OCI-LY3 (cell line): ENCODE measurements around the gene RNU7-1.

ENCODE experiments used
- H2AFZ ChIP-seq: fragments of 200-600, 300-600 bp; shearing (Covaris generic); 2 replicates; pipeline ENCODE4 v1.6.0; 2014; ENCODE audit warnings: antibody characterized with exemption, low read depth, low read length
- H3K27ac ChIP-seq: fragments of 200-600, 300-600 bp; sonication (generic); 2 replicates; pipeline ENCODE4 v1.5.1; 2014; ENCODE audit warnings: mild to moderate bottlenecking, low read length, moderate library complexity, mixed read lengths
- H3K27me3 ChIP-seq: fragments of 200-600, 300-600 bp; sonication (generic); 2 replicates; pipeline ENCODE4 v1.6.1; 2014; ENCODE audit warnings: low read depth, low read length, mixed read lengths
- H3K36me3 ChIP-seq: fragments of 200-600, 300-600 bp; sonication (generic); replicated peaks from 2 replicates; pipeline ENCODE3; 2014; ENCODE audit warnings: low read depth, low read length, mixed read lengths
- H3K4me1 ChIP-seq: fragments of 300-600, 200-600 bp; sonication (generic); 2 replicates; pipeline ENCODE4 v1.6.1; 2014; ENCODE audit warnings: low read length, mixed read lengths
- H3K4me2 ChIP-seq: fragments of 200-600, 300-600 bp; sonication (generic); 2 replicates; pipeline ENCODE4 v1.6.1; 2014; ENCODE audit warnings: low read length, mixed read lengths
- H3K4me3 ChIP-seq: fragments of 300-600, 200-600 bp; sonication (generic); 2 replicates; pipeline ENCODE4 v1.5.1; 2014; ENCODE audit warnings: antibody characterized with exemption, mild to moderate bottlenecking, low read length, moderate library complexity
- H3K79me2 ChIP-seq: fragments of 300-600, 200-600 bp; shearing (Covaris generic); 2 replicates; pipeline ENCODE4 v1.6.1; 2014; ENCODE audit warnings: mild to moderate bottlenecking, low read length, mixed read lengths
- H3K9ac ChIP-seq: fragments of 300-600, 200-600 bp; shearing (Covaris generic); 2 replicates; pipeline ENCODE4 v1.6.0; 2014; ENCODE audit warnings: mild to moderate bottlenecking, low read length, moderate library complexity
- H3K9me3 ChIP-seq: fragments of 200-600, 300-600 bp; shearing (Covaris generic); 2 replicates; pipeline ENCODE4 v1.6.1; 2014; ENCODE audit warnings: low read length, mixed read lengths; ENCODE audit not compliant: insufficient read depth
- H4K20me1 ChIP-seq: fragments of 200-600, 300-600 bp; sonication (generic); 2 replicates; pipeline ENCODE4 v1.6.1; 2016; ENCODE audit warnings: low read length, mixed read lengths; ENCODE audit not compliant: insufficient read depth
- EZH2phosphoT487 ChIP-seq: fragments of 200-600 bp; shearing (Covaris generic); IDR thresholded peaks from 2 replicates; pipeline ENCODE4 v1.6.1; 2018; ENCODE audit warnings: antibody characterized with exemption, mixed run types, low read depth
- TF ChIP-seq, protein P1 (sequence below): fragments of 200-600, 300-600 bp; sonication (generic); IDR thresholded peaks from 2 replicates; pipeline ENCODE4 v1.5.1; 2014; ENCODE audit warnings: antibody characterized with exemption, low read length, low read depth

RNU7-1 gene

DNA sequence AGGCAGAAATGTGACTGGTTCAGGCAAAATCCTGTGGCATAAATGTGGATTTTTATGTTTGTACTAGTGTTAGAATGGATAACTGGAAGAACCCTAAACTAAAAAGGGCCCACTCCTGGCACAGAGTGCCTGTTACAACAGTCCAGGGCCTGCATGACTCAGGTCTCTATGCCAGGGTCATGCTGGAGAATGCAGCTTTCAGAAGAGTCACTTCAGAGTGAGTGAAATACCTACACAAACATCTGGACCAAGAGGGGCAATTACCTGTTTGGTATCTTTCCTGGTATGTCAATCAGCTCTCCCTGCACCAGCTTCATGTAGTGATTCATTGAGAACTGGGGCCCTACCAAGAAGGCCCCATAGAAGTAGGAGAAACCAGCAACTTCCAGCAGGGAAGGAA, 37.1 kb downstream of the RNU7-1 start:
- Histone ChIP-seq H3K4me2 (no peak overlapping the region), H3K36me3 (peaks cover 49% of the 10 kb centered on the region), H3K27me3 (no peaks in the 10 kb centered on the region), H3K4me3 (no peak overlapping the region), H3K9ac (no peak overlapping the region), H2AFZ (no peak overlapping the region), H3K9me3 (no peaks in the 10 kb centered on the region), H3K79me2 (no peaks in the 10 kb centered on the region), H3K27ac (no peak overlapping the region), H3K4me1 (no peaks in the 10 kb centered on the region), H4K20me1 (no peaks in the 10 kb centered on the region)
- TF ChIP-seq EZH2phosphoT487, result no peak
- TF ChIP-seq, protein P1, sequence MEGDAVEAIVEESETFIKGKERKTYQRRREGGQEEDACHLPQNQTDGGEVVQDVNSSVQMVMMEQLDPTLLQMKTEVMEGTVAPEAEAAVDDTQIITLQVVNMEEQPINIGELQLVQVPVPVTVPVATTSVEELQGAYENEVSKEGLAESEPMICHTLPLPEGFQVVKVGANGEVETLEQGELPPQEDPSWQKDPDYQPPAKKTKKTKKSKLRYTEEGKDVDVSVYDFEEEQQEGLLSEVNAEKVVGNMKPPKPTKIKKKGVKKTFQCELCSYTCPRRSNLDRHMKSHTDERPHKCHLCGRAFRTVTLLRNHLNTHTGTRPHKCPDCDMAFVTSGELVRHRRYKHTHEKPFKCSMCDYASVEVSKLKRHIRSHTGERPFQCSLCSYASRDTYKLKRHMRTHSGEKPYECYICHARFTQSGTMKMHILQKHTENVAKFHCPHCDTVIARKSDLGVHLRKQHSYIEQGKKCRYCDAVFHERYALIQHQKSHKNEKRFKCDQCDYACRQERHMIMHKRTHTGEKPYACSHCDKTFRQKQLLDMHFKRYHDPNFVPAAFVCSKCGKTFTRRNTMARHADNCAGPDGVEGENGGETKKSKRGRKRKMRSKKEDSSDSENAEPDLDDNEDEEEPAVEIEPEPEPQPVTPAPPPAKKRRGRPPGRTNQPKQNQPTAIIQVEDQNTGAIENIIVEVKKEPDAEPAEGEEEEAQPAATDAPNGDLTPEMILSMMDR, result no peak

DNA sequence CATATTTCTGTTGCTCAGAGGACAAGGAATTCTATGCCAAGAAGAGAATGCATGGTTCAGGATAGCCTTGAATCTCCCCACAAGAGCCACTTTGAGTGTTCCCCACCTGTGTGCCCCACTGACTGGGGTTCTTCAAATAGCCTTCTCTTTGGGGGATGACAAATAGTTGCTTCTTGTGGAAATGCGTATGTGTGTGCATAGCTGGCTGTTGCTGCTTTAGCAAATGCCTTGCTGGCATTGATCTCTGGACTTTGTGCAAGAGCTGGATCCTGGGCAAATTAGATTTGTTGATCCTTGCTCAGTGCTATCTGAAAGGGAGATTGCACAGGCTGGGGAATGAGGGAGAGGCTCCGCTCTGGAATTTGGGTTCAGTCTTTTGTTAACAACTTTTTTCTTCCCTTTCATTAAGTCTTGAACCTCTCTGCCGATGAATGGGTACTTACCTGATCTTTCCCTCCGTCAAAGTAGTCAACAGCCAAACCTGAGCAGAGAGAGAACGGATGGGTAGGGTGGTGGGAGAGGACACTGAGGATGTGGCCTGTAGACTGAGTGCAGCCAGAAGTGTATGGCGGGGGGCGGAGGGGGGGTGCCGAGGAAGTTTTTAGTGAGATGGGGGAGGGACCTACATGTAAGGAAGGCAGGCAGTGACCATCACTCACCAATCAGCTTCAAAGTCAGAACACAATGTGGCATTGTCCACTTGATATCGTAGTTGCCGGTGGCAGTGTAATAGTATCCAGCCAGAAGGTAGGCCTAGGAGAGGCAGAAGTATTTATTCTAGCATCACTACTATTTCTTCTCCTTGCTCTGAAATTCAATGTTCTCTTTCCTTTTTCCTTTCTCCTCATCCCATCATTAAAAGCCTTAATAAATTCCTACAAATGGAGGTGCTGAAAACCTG, 37.8 kb downstream of the RNU7-1 start:
- H4K20me1 ChIP-seq, result no peaks in the 10 kb centered on the region
- no peak overlapping the region for H3K27ac ChIP-seq
- H3K79me2 ChIP-seq, result no peaks in the 10 kb centered on the region
- no peak overlapping the region for H3K9ac ChIP-seq
- no peak overlapping the region for H2AFZ ChIP-seq
- H3K36me3 ChIP-seq, result peaks cover 45% of the 10 kb centered on the region
- H3K9me3 ChIP-seq, result no peaks in the 10 kb centered on the region
- TF ChIP-seq, protein P1, result no peak
- TF ChIP-seq EZH2phosphoT487, result no peak
- H3K4me3 ChIP-seq, result no peak overlapping the region
- no peaks in the 10 kb centered on the region for H3K4me1 ChIP-seq
- H3K4me2 ChIP-seq, result no peak overlapping the region
- no peaks in the 10 kb centered on the region for H3K27me3 ChIP-seq

DNA sequence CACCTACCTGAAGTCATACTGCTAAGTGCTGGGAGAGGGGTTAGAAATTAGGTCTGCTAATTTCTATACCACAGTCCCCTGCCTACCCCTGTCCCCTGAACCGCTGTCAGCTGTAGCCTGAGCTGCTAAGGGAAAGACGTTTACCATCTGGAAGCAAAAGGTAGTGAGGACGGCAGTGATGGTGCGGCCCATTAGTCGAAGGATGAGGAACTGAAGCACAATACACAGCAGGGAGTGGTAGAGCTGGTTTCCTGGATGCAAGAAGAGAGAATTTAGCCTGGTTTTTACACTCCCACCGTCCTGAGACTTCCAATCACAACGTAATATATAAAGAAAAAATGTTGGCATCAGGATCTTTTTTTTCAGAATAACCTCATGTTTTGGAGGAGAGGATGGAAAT, 38.9 kb downstream of the RNU7-1 start:
- peaks cover 35% of the 10 kb centered on the region for H3K36me3 ChIP-seq
- no peak overlapping the region for H3K27ac ChIP-seq
- TF ChIP-seq, protein P1, result no peak
- TF ChIP-seq EZH2phosphoT487, result no peak
- H3K27me3 ChIP-seq, result no peaks in the 10 kb centered on the region
- H2AFZ ChIP-seq, result no peak overlapping the region
- H3K9me3 ChIP-seq, result no peaks in the 10 kb centered on the region
- no peaks in the 10 kb centered on the region for H3K4me1 ChIP-seq
- H3K79me2 ChIP-seq, result no peaks in the 10 kb centered on the region
- no peak overlapping the region for H3K4me2 ChIP-seq
- no peak overlapping the region for H3K4me3 ChIP-seq
- no peaks in the 10 kb centered on the region for H4K20me1 ChIP-seq
- H3K9ac ChIP-seq, result no peak overlapping the region

DNA sequence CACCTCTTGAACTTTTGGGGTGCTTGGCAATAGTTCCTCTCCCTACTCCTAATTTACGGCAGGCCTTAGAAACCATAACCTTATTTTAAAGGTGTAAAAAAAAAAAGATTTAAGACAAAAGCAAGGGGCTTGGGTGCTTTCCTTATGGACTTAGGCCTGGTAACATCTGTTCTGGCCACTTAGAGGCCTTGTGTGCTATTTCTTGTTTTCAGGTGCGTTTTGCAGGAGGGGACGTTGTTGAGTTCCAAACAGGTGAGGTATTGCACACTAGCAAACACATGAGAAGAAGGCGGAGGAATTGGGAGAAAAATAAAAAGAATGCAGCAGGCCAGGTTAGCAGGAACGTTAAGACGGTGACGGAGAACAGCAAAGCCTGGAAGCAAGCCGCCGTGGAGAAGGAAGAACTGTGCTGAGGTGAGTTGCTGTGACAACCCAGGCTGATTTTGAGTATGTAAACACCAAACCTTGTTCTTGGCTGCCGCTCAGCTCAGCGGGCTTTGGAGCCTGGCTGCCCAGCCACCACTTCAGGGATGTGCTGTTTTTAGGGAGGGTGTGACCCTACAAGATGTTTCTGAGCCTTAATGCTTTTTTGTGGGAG, 44.4 kb downstream of the RNU7-1 start:
- TF ChIP-seq, protein P1, result no peak
- TF ChIP-seq EZH2phosphoT487, result no peak
- Histone ChIP-seq H3K27me3 (no peaks in the 10 kb centered on the region), H3K9ac (no peak overlapping the region), H3K36me3 (peaks cover 14% of the 10 kb centered on the region), H3K4me2 (no peak overlapping the region), H3K4me1 (no peaks in the 10 kb centered on the region), H3K27ac (no peak overlapping the region), H3K79me2 (no peaks in the 10 kb centered on the region), H4K20me1 (no peaks in the 10 kb centered on the region), H3K4me3 (no peak overlapping the region), H3K9me3 (no peaks in the 10 kb centered on the region), H2AFZ (no peak overlapping the region)
